HuH-7.5 (cell line): ENCODE measurements around the gene MEIOSIN.
"Not testable (repeated sequence)": the region's sequence is repeated elsewhere in the genome, so short reads cannot be mapped to it uniquely, and the experiment has no call there.

Experiments
- DNase-seq: peaks from one replicate; pipeline ENCODE4 v3.0.0; 2011; ENCODE audit warnings: low spot score

Gene MEIOSIN

GRCh38 chr19:45733160-45733810, at the start of gene MEIOSIN:
Gene MEIOSIN (plus strand): TSS chr19:45733439. CDS start chr19:45735377, 1,938 bp downstream.
- no peak for DNase-seq

GRCh38 chr19:45685045-45685444, 48.2 kb upstream of the MEIOSIN start:
- DNase-seq, result not testable (repeated sequence)

GRCh38 chr19:45687599-45687998, 45.6 kb upstream of the MEIOSIN start:
- DNase-seq, result no peak

- DNase-seq, result peak; percentile 92
Observed at GRCh38 chr19:45691516-45692186, 41.6 kb upstream of the MEIOSIN start, which contains the start of gene SNRPD2. Gene SNRPD2 (minus strand): TSS chr19:45691953. CDS start chr19:45691888, 65 bp downstream.

GRCh38 chr19:45692187-45693105, 40.8 kb upstream of the MEIOSIN start, which contains the start of gene QPCTL:
Gene QPCTL (plus strand): TSS chr19:45692666. CDS start chr19:45692704, 38 bp downstream.
- DNase-seq, result peak; percentile 97

- DNase-seq, result peak; percentile 89
Observed at GRCh38 chr19:45693106-45693788, 40.0 kb upstream of the MEIOSIN start.

- DNase-seq, result no peak
Observed at GRCh38 chr19:45701676-45702075, 31.6 kb upstream of the MEIOSIN start.

GRCh38 chr19:45705115-45705514, 28.1 kb upstream of the MEIOSIN start:
- no peak for DNase-seq

GRCh38 chr19:45705710-45706415, 27.4 kb upstream of the MEIOSIN start:
- DNase-seq, result no peak

- no peak for DNase-seq
Observed at GRCh38 chr19:45710356-45711130, 22.7 kb upstream of the MEIOSIN start.

- no peak for DNase-seq
Observed at GRCh38 chr19:45711851-45712698, 21.2 kb upstream of the MEIOSIN start.

GRCh38 chr19:45712699-45713067, 20.6 kb upstream of the MEIOSIN start:
- DNase-seq, result no peak

- no peak for DNase-seq
Observed at GRCh38 chr19:45713141-45713540, 20.1 kb upstream of the MEIOSIN start.

- DNase-seq, result no peak
Observed at GRCh38 chr19:45715139-45715538, 18.1 kb upstream of the MEIOSIN start.

GRCh38 chr19:45716359-45717130, 16.7 kb upstream of the MEIOSIN start:
- peak; percentile 57 for DNase-seq

- peak; percentile 96 for DNase-seq
Observed at GRCh38 chr19:45717131-45717982, 15.9 kb upstream of the MEIOSIN start.

GRCh38 chr19:45717983-45718650, 15.1 kb upstream of the MEIOSIN start:
- DNase-seq, result no peak
